GM21526 (cell line): ENCODE measurements around the gene SLIRP.
"Not testable (repeated sequence)": the region's sequence is repeated elsewhere in the genome, so short reads cannot be mapped to it uniquely, and the experiment has no call there.

Experiments
- ATAC-seq: cut with Tn5 transposase; IDR thresholded peaks from one replicate; pipeline ENCODE4 v1.9.1; 2021; ENCODE audit warnings: moderate library complexity; ENCODE audit not compliant: unreplicated experiment, low FRiP score

Gene SLIRP

DNA sequence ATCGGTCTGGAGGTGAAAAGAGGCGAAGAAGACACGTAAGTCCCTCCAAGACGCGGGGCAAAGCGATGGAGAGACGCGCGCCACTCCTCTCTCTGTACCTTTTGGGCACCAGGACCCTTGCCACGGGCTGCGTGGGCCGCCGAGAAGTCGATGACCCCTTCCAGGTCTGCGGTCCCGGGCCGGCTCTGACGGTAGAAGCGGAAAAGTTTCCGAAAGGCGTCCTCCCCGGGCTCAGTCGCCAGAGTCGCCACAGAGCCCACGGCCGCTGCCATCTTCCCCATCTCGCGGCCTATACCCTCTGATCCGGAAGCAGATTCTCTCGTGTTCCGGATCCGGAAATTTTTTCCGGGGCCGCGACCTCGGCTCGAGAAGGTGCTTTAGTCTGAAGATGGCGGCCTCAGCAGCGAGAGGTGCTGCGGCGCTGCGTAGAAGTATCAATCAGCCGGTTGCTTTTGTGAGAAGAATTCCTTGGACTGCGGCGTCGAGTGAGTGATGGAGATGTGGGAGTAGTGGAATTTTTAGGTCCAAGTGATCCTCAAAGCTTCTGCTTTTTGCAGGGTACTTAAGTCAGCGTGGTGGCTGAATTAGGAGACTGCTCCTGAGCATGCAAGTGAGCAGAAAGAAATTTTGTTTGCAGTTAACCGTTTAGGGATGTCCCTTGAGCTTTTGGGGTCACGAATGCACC lies at the start of gene SLIRP, which contains the start of gene ALKBH1:
Gene SLIRP, plus strand, starts transcription at position 380 of the 685 bp plus-strand sequence. Its CDS starts 9 bp downstream, at position 389.
Gene ALKBH1, minus strand, starts transcription at position 300 of the 685 bp plus-strand sequence. Its CDS starts 19 bp downstream, at position 281.
- peak; percentile 96 for ATAC-seq

DNA sequence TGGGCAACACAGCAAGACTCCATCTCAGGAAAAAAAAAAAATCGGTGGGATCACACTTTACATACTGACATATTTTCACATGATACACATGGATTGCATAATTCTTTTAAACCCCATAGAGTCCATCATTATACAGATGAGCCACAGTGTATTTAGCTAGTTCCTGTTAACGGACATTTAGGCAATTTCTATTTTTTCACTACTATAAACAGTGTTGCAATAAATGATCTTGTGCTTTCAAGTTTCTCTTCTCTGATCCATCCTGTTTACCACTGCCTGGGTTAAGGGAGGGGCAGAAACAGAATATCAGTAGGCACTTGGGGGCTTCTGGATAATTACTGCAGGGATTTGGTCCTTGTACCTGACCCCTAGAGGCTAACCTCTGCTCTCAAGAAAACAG lies 48.1 kb upstream of the SLIRP start:
- ATAC-seq: no peak

DNA sequence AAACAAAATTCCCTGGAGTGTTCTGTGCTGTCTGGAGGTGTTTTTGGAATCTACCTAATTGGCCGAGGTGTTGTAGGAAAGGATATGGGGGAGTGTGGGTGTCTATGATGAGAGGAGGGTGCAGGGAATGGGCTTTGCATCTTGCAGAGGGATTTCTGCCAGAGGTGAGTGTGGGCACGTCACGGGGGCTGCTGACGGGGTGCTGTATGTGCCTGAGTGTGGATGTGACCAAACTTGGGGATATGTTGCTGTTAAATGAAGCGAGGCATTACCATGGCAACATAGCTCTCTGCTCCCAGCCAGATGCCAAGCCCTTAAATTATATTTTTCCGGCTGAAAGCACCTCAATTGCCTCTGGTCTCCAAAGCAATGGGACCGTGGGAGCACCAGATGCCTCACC lies 47.1 kb upstream of the SLIRP start:
- ATAC-seq: no peak

DNA sequence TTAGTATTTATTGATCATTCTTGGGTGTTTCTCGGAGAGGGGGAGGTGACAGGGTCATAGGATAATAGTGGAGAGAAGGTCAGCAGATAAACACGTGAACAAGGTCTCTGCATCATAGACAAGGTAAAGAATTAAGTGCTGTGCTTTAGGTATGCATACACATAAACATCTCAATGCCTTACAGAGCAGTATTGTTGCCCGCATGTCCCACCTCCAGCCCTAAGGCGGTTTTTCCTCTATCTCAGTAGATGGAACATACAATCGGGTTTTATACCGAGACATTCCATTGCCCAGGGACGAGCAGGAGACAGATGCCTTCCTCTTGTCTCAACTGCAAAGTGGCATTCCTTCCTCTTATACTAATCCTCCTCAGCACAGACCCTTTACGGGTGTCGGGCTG lies 46.3 kb upstream of the SLIRP start:
- ATAC-seq: not testable (repeated sequence)

DNA sequence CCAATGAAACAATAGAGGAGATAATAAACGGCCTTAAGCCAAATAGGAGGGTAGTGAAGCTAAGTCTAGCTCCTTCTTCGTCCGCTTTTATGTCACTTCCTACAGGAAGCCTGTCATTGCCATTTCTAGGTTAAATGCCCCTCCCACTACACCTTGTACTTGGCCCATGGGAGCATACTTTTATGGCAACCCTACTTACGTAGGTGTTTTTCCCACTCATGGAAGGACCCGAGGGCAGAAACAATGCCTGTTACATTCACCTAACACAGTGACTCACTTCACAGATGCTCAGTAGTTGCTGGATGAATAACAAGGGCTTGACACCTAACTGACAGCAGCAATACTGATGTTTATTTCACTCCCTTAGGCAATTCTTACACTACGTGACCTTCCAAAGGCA lies 44.6 kb upstream of the SLIRP start:
- ATAC-seq: no peak

DNA sequence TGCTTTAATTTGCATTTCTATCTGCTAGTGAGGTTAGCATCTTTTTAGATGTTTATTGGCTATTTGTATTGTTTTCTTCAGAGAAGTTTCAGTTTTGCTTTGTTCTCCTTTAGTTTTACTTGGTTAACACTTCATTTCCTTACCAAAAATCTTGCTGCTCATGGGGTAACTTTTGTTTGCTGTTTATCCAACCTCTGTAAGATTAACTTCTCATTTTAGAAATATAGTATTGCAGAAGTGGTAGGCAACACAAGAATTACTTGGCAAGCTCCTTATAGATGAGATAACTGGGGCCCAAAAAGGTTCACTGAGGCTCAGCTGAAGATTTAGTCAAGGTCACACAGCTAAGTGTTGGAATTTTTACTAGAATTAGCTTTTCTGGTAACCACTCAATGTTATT lies 40.6 kb upstream of the SLIRP start:
- ATAC-seq: no peak

DNA sequence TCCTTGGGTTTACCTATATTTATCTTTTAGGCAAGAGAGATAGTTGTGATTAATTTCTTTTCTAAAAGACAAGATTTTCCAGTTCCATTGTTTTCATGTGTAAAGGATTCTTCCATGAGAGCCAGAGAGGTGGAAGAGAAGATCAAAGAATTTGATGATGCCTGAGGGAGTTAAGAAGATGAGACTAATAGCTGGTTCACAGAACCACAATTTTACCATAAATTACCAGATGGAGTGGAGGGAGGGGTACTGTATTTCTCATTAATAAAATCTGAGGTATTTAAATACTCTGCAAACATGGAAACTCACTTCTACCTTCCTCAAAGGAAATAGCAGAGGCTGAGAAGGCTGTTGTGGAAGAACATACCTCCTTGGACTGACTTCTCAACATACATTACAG lies 34.7 kb upstream of the SLIRP start:
- no peak for ATAC-seq

DNA sequence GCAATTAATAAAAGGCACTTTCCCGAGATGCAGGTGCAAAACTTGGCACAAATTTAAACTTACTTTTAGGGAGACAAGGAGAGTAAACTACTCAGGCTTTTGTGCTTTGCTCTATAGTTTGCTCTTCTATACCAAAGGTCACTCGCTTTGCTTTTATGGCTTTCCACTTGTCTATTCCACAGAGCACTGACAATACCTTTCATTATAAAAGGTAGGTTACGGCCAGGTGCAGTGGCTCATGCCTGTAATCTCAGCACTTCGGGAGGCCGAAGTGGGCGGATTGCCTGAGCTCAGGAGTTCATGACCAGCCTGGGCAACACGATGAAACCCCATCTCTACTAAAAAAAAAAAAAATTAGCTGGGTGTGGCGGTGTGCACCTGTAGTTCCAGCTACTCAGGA lies 33.0 kb upstream of the SLIRP start:
- no peak for ATAC-seq

DNA sequence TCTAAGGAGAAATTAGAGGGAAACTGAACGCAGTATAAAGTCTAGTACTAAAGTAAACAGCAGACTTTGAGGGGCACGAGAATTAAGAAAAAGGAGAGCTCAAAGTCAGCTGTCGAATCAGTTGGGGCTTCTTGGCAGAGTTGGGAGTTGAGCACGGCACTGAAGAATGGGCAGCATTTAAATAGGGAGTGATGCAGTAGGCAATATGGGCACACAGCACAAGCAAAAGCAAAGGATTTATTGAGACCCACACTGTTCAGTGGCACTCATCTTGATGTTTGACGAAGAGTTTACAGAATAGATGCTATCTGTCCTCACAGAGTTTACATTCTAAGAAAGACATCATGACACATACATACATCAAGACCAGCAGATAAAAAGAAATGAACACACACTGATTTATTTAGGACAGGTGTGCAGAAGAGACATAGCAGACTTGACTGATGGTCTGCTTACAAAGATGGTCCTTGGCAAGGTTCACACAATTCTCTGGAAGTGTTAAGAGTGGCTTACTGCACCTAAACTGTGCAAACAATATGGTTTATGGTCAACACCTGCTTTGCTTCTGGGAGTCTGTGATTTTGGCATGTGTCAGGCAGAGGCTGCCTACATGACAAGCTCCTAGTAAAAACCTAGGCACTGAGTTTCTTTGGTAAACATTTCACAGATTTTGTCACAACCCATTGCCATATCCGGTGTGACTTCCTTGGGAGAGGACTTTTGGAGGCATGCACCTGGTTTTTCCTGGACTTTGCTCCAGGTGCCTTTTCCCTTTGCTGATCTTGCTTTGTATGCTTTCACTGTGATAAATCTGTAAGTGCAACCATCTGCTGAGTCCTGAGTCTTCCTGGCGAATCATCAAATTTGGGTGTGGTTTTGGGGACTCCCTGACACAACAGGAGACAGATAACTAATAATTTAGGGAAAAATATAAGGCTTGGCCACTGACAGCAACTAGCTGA lies 26.4 kb upstream of the SLIRP start:
- no peak for ATAC-seq

DNA sequence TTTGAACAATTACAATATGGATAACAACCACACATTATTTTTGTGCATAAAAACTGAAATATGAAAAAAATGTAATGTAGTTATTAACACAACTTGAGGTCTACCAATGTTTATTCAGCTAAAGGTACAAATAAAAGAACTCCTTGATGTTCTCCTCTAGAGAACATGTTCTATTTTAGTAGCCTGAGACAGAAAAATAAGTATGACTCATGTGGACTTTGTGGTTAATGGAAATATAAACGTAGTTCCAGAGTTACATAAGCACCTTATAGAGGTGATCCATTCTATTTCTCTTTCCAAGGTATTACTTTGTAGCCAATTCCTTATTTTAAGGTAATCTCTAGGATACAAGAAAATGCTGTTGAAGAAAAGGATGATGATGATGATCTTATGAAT lies 25.7 kb upstream of the SLIRP start:
- ATAC-seq: no peak

DNA sequence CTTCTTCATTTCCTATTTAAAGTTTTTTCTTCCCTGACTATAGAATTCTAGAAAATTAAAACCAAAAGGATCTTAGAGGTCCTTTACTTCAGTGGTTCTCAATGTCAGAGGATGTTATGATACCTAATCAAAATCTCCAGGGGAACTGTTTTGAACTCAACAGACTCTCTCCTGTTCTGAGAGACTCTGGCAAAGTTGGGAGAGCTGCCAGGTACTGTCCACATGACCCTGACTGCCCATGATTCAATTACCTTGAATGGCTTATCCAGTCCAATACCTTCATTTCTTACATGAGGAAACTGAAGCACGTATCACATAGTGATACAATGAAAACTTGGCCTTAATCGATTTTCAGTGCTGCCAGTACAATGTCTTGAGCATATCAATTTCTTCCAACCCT lies 16.6 kb upstream of the SLIRP start:
- no peak for ATAC-seq

DNA sequence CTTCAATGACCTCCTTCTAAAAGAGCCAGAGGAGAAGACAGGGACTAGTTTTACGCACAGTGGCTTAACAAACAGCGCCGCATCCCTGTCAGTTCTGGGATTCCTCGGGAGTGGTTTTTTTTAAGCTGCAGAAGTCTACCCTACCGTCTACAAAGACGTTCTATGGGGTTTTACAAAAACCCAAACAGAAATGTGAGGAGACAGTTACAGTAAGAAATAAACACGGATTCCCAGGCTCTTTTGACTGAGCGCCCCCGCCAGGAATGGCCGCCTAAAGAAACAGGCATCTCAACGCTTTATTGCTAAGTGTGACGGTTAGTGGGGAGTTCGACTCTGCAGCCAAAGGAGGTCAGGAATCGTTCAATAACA lies 564 bp upstream of the SLIRP start:
- peak; percentile 17 for ATAC-seq

DNA sequence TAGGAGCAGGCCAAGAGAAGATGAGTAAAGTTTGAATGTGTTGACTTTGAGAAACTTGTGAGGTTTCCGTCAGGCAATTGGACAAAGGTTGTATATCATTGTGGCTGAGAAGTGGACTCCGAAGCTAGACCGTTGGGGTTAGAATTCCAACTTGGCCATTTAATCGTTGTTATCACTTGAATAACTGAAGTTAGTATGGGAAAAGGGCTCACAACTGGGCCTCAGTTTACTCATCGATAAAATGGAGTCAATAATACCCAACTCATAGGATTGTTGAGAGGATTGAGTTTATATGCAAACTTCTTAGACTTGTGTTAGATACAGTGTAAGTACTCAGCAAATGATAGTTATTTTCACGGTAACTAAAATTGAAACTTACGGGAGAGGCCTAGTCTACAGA lies 846 bp downstream of the SLIRP start:
- no peak for ATAC-seq

DNA sequence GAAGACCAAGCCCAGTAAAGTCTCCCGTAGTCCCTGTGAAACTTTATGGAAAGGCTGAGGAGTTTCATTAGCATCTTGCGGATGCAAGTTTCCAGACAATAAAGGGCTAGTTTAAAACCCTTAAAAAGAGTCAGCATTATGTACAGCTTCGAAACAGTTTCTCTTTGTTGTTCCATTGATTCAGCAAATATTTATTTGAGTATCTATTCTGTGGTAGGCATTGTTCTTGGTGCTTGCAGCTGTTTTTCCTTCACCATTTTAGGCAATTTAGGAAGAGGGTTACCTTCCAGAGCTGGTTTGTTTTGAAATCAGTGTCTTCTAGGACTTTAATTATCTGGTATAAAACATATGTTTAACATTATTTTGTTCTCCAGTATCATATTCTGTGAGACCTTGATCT lies 1.5 kb downstream of the SLIRP start:
- ATAC-seq: no peak

DNA sequence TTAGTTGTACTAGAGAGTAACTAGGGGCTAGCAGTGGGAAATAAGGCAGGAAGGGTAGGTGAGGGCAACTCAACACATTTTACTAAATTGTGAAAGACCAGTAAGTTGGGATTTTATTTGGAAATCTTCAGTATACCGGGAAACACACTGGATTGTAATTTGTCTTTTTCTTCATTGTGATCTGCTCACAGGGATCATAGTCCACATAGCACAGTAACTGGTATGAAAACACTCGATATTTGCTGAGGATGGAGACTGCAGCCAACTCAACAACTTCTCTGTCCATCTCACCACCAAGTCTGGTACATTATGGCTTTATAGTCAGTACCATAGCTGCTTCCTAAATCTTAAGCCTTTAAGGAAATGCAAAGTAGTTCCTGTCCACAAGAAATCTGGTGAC lies 2.5 kb downstream of the SLIRP start:
- ATAC-seq: no peak

DNA sequence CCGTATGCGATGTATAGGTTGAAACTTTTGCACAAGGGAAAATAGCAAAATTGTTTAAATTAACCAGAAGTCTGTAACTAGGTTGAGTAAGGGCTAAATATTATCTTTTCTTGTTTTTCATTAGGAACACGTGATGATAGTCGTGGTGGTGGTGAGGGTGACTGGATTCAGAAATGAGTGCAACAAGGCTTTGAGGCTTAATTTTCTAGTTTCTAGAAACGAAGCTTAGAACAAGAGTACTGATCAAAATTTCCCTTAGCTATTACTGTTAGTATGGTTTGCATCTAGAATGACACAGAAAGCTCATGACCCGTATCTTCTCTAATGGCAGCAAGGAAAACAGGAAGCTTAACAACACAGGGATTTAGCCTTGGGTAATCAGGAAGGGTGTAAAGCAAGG lies 7.0 kb downstream of the SLIRP start:
- ATAC-seq: no peak

DNA sequence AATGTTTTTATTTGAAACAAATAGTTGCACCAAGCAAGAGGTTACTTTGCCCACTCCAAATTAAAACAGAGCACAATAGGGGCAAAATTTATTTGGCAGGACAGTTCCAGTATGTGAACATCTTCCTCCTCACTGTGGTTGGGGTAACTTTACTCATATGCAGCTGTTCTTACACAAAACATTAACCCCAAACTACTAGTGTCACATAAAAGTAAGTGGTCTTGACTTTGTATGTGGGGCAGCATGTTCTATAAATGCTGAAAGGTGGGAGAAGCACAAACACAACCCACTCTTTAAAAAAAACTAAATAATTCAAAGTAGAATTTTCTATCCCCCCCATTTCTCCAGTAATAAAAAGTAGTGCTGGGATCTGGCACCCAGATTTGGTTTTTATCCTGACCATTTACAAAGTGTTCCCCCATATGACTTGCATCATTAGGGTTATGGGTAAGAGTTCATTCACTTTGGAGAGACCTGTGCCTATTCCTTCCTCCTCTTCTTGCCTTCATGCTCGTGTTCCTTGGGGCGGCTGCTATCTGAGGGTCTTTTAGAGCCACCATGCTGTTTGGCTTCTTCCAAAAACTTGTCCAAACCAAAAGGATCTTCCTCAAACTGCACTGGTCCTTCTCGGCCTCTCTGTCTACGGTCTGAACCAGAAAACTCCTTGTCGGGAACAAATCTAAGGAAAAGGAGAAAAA lies 9.9 kb downstream of the SLIRP start:
- no peak for ATAC-seq

DNA sequence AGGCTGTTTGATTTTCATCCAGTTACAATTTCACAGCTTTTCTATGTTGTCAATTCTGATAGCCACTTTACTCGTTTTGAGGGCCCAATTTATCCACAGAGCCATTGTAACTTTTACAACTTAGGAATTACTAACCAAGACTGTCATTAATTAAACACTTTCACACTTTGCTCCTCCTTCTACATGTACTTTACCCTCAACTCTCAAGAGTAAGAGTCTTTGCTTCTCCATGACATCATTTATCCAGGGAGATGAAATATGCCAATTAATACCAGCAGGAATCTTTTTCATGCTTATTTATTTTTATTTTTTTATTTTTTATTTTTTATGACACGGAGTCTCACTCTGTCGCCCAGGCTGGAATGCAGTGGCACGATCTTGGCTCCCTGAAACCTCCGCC lies 13.5 kb downstream of the SLIRP start:
- no peak for ATAC-seq

DNA sequence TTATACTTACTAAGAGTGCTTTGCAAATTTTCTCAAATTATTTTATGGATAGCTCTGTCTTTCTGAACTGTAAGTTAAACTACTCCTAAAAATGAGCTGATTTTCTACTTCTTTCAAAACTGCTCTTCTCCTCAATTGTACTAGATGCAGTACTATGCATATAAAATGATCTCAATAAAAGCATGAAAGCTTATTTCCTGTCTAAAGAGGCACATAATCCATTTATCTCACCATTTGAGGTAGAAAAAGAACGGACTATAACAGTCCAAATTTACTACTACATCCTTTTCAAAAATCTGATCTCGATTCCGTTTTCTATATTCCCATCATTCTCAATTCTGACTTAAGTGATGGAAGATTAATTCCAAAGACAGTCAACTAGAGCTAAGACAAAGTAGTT lies 14.4 kb downstream of the SLIRP start:
- no peak for ATAC-seq

DNA sequence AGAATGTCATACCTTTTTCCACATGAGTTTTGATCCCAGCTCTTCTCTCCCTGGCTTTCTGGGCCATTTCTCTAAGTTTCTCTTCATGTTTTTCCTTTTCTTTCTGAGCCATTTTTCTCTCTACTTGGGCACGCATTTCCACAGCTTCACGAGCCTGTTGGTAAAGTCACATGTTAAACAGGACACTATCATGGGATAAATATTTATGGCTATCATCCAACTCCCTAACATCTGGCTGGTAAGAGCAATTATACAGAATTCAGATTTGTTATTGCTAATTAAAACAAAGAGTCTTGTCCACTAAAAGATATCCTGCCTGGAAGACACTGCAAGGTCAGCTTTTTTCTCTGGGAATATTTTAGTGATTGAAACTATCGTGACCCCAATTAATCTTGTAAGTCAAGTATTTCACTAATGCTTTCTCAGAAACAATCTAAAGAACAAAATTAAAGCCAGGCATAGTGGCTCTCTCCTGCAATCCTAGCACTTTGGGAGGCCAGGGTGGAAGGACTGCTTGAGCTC lies 23.1 kb downstream of the SLIRP start:
- no peak for ATAC-seq
